ENCODE results near the gene MFSD2A. TPM values are rescaled to one million over a fixed set of nuclear protein-coding genes. Genes with fewer than 3 reads are reported as not detected.
A peak's percentile ranks its signal among the peaks of the same experiment; 100 is the strongest.
"Not testable (repeated sequence)": the region's sequence is repeated elsewhere in the genome, so short reads cannot be mapped to it uniquely, and the experiment has no call there.

Gene MFSD2A
- polyA plus RNA-seq, 6 donors from 2014 or later, result 0.43 to 0.79 (median 0.65) TPM; not detected in 1

DNA sequence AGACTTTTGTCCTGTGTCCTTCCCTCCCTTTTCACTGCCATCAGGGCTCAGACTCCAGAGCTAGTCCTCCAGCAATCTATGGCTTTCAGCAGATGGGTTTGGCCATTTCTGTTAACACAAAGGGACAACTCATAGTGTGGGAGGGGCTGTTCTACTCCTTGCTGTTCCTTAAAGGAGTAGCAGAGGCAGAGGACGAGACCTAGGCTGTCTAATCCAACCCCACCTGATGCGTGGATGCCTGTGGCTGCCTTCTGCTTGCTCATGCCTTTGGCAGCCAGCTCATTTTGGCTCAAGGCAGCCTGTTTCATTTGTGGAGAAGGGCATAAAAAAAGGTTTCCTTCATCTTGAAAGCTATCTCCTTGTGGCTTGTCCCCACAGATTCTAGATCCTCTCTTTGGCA is 27.0 kb downstream of the MFSD2A start:
- Mint-ChIP-seq H3K27me3 (no peaks in the 10 kb centered on the region), H3K4me1 (peaks cover 5 to 9% (median 6%) of the 10 kb centered on the region in 3 donors), H3K4me3 (no peak overlapping the region), H3K9me3 (no peaks in the 10 kb centered on the region), H3K27ac (no peak overlapping the region), H3K36me3 (no peaks in the 10 kb centered on the region)
- no peak for ATAC-seq (ENCODE audit: low read depth in 2 of 2)
- DNase-seq, result no peak

DNA sequence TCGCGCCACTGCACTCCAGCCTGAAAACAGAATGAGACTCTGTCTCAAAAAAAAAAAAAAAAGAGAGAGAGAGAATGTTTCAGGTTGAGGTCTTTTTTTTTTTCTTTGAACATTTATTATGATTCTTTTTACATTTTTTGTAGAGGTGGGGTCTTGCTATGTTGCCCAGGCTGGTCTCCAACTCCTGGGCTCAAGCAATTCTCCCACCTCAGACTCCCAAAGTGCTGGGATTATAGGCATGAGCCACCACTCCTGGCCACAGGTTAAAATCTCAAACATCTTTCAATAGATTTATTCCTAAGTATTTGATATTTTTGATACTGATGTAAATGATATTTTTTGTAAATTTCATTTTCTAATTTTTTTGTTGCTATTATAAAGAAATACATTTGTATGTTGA is 29.5 kb downstream of the MFSD2A start:
- not testable (repeated sequence) for H3K4me3 Mint-ChIP-seq; DNase-seq; H3K27me3 Mint-ChIP-seq; H3K27ac Mint-ChIP-seq; H3K36me3 Mint-ChIP-seq; ATAC-seq (ENCODE audit: low read depth in 2 of 2); H3K9me3 Mint-ChIP-seq; H3K4me1 Mint-ChIP-seq

DNA sequence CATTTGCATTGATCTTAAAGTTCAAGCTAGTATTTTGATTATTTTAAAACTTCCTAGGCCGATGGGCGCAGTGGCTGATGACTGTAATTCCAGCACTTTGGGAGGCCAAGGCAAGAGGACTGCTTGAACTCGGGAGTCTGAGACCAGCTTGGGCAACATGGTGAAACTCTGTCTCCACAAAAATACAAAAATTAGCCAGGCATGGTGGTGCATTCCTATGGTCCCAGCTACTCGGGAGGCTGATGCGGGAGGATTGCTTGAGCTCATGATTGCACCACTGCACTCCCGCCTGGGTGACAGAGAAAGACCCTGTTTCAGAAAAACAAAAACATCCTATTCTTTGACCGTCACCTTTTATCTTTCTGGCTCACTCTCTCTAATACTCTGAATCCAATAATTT is 30.0 kb downstream of the MFSD2A start:
- Mint-ChIP-seq H3K9me3 (no peaks in the 10 kb centered on the region), H3K36me3 (no peaks in the 10 kb centered on the region), H3K4me1 (peaks cover 2 to 11% (median 9%) of the 10 kb centered on the region in 3 donors), H3K4me3 (no peak overlapping the region), H3K27me3 (no peaks in the 10 kb centered on the region), H3K27ac (no peak overlapping the region)
- ATAC-seq (ENCODE audit: low read depth in 2 of 2) (no peak), DNase-seq (no peak)

DNA sequence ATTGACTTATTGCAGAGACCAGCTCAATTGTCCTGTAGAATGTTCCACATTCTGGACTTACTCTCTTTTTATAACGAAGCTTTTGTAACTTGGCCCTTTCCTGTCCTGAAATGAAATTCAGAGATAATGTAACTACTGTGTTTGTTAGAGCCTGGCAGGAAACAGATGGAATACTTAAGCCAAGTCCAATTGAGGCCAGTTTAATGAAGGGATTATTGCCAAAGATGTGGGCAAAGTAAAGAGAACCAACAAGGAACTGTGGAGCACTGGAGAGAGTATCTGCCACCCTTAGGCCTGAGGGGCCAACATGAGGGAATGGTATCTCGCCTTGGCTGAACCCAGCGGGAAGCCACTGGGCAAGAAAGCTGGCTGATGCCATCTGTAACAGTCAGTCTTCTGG is 32.9 kb downstream of the MFSD2A start:
- Mint-ChIP-seq H3K4me1 (peaks cover 2 to 6% (median 4%) of the 10 kb centered on the region in 3 donors), H3K4me3 (no peak overlapping the region), H3K36me3 (no peaks in the 10 kb centered on the region), H3K9me3 (no peaks in the 10 kb centered on the region), H3K27me3 (no peaks in the 10 kb centered on the region), H3K27ac (no peak overlapping the region)
- no peak for DNase-seq
- ATAC-seq (ENCODE audit: low read depth in 2 of 2), result no peak

DNA sequence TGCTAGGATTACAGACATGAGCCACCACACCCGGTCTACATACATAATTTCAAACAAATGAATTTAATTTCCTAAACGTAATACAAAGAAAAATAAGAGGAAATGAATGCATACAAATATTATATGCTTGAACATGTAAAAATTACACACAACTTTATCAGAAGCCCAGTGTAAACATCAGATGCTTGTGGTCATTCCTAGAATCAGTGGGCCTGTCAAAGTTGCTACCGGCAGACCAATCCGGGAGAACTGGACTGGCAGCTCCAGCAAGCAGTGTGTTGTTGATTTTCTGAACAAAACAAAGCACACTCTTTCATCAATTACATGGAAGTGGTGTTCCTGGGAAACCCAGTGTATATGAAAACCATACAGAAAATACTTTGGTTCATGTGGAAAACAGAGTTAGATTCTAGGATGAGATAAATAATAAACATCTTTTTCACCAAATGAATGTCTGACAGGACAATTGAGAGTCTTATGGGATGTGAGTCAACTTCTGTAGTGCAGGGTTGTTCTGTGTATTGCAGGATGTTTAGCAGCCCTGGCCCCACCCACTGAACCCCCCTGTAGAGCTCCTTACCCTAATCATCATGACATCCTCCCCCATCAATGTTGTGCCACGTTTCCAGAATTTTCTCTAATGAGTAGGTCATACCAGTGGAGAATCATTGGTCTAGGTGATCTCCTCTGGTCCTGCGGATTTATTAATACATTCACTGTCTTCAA is 33.8 kb downstream of the MFSD2A start:
- H3K36me3 Mint-ChIP-seq, result no peaks in the 10 kb centered on the region
- H3K27ac Mint-ChIP-seq, result peak overlapping the region in 1 of 6 donors; percentile 44
- no peaks in the 10 kb centered on the region for H3K27me3 Mint-ChIP-seq
- no peak for DNase-seq
- ATAC-seq (ENCODE audit: low read depth in 2 of 2), result no peak
- peaks cover 4 to 6% (median 5%) of the 10 kb centered on the region in 3 donors for H3K4me1 Mint-ChIP-seq
- H3K4me3 Mint-ChIP-seq, result no peak overlapping the region
- no peaks in the 10 kb centered on the region for H3K9me3 Mint-ChIP-seq

DNA sequence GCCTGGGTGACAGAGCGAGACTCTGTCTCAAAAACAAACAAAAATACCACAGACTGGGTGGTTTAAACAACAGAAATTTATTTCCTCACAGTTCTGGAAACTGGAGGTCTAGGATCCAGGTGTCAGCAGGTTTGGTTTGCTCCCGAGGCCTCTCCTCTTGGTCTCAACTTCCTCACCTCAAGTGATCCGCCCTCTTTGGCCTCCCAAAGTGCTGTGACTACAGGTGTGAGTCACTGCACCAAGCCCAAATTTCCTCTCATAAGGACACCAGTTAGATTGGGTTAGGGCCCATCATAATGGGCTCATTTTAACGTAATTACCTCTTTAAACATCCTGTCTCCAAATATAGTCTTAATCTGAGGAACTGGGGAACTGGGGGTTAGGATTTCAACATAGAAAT is 35.5 kb downstream of the MFSD2A start:
- Mint-ChIP-seq H3K36me3 (no peaks in the 10 kb centered on the region), H3K4me3 (no peak overlapping the region), H3K27ac (peak overlapping the region in 1 of 6 donors; percentile 56), H3K4me1 (peaks cover 10 to 15% (median 13%) of the 10 kb centered on the region in 3 donors), H3K27me3 (no peaks in the 10 kb centered on the region), H3K9me3 (no peaks in the 10 kb centered on the region)
- DNase-seq (no peak), ATAC-seq (ENCODE audit: low read depth in 2 of 2) (no peak)

DNA sequence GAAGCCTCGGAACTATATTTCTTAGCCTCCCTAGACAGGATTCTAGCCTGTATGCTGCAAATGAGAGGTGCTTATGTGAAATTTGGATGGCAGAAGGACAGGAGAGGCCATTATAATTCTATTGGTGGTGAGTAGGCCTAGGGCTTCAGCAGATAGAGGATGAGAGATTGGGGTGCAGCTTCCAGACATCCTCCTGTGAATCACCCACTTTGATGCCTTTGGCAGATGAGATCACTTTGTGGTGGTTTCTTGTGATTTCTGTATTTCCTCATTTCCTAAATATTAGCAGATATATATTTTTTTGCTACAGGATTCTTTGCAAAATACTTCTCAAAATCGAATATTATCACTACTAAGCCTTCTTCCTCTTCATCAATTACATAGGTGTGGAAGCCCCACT is 37.3 kb downstream of the MFSD2A start:
- H3K27ac Mint-ChIP-seq, result no peak overlapping the region
- no peak for ATAC-seq (ENCODE audit: low read depth in 2 of 2)
- peaks cover 24 to 29% (median 29%) of the 10 kb centered on the region in 3 donors for H3K4me1 Mint-ChIP-seq
- no peaks in the 10 kb centered on the region for H3K27me3 Mint-ChIP-seq
- DNase-seq, result no peak
- no peaks in the 10 kb centered on the region for H3K36me3 Mint-ChIP-seq
- no peaks in the 10 kb centered on the region for H3K9me3 Mint-ChIP-seq
- no peak overlapping the region for H3K4me3 Mint-ChIP-seq

DNA sequence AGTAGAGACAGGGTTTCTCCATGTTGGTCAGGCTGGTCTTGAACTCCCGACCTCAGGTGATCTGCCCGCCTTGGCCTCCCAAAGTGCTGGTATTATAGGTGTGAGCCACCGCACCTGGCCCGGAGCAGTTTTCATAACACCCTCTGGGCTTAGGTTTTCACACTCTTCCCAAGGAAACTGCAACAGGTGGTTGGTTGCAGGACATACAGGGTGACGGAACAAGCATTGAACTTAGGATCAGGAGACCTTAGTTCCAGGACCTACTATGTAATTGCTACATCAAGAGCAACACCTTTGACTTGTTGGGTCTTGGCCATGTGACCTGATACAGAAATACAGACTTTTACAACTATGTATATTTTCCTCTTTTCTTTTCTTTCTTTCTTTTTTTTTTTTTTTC is 37.9 kb downstream of the MFSD2A start:
- no peaks in the 10 kb centered on the region for H3K36me3 Mint-ChIP-seq
- H3K4me1 Mint-ChIP-seq, result peaks cover 24 to 29% (median 29%) of the 10 kb centered on the region in 3 donors
- H3K4me3 Mint-ChIP-seq, result no peak overlapping the region
- DNase-seq (no peak), ATAC-seq (ENCODE audit: low read depth in 2 of 2) (no peak)
- H3K9me3 Mint-ChIP-seq, result no peaks in the 10 kb centered on the region
- no peaks in the 10 kb centered on the region for H3K27me3 Mint-ChIP-seq
- no peak overlapping the region for H3K27ac Mint-ChIP-seq

DNA sequence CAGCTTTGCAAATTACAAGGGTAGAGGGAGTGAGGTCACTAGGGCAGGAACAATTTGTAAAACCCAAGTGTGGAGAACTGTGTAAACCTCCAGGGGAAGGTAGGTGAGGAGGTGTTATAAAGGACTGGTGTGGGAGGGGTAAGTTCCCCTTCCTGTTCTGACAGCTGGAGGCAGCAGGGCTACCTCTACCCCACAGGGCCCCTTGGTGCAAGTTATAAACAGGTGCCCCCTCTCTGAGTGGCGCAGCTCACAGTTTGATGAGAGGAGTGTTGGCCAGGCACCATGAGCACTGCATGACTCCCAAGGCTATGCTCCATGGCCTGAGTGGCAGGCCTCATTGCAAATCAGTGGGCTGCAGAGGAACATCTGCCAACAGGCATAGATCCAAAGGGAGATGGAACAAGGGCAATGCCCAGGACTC is 41.0 kb downstream of the MFSD2A start:
- peak; percentile 24 for DNase-seq
- ATAC-seq (ENCODE audit: low read depth in 2 of 2), result peak; percentile 99 to 100
- peak overlapping the region in 5 of 8 donors; percentile 20 to 80 (median 50) for H3K4me3 Mint-ChIP-seq

DNA sequence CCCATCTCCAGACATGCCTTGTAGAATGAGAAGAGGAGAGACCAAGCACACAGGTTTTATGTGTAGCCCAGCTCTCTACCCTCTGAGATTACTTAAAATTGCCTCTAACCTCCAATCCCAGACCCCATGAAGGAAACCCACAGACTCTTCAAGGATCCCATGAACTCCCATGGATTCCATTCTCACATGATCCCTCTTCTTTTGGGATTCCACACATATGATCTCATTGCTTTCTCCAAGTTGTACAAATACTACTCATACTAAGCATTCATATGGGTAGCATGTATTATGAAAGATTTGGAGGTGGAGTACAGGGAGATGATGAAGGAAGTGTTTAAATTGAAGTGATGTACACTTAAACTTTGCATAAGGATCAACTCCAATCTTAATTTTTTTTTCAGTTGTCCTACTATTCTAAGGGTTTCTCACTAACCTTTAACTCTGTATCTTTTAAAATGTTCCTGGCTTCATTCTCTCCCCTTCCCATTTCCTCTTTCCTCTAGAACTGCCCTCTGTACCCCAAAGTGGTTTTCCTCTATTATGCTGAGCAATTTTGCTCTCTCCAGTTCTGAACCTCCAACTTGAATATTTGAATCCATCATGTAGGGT is 41.6 kb downstream of the MFSD2A start:
- Mint-ChIP-seq H3K27me3 (no peaks in the 10 kb centered on the region), H3K27ac (peak overlapping the region in 4 of 6 donors; percentile 4 to 53 (median 17)), H3K9me3 (no peaks in the 10 kb centered on the region), H3K4me3 (peak overlapping the region in 4 of 8 donors; percentile 17 to 52 (median 50)), H3K4me1 (peaks cover 27 to 39% (median 33%) of the 10 kb centered on the region in 3 donors), H3K36me3 (no peaks in the 10 kb centered on the region)
- ATAC-seq (ENCODE audit: low read depth in 2 of 2) (no peak), DNase-seq (no peak)

More for the DNA sequence above, 41.0 kb downstream of the MFSD2A start:
- Mint-ChIP-seq H3K27ac (peak overlapping the region in 5 of 6 donors; percentile 12 to 89 (median 53)), H3K36me3 (no peaks in the 10 kb centered on the region), H3K27me3 (no peaks in the 10 kb centered on the region), H3K9me3 (no peaks in the 10 kb centered on the region), H3K4me1 (peaks cover 22 to 33% (median 28%) of the 10 kb centered on the region in 3 donors)

DNA sequence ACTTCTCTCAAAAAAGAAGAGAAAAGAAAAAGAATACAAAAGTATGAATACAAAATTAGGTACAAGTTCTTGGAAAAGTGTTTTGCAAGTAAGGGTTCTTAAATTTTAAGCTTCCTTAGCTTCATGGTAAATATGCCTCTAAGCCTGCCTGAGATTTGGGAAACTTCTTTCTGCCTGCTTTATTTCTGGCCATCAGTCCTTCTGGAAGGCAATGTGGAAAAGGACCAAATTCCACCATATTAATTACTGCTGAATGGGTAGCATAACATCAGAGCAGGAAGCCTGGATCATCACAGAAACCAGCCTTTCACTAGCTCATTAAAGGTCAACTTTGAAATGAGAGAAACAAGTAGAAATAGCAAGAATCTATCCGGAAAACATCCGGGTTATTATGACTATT is 46.5 kb downstream of the MFSD2A start:
- Mint-ChIP-seq H3K36me3 (no peaks in the 10 kb centered on the region), H3K27ac (no peak overlapping the region), H3K9me3 (peaks cover 0 to 4% (median 0%) of the 10 kb centered on the region in 7 donors), H3K4me3 (peak overlapping the region in 5 of 8 donors; percentile 11 to 64 (median 47)), H3K27me3 (no peaks in the 10 kb centered on the region), H3K4me1 (peaks cover 44 to 64% (median 53%) of the 10 kb centered on the region in 3 donors)
- DNase-seq (no peak), ATAC-seq (ENCODE audit: low read depth in 2 of 2) (no peak)

DNA sequence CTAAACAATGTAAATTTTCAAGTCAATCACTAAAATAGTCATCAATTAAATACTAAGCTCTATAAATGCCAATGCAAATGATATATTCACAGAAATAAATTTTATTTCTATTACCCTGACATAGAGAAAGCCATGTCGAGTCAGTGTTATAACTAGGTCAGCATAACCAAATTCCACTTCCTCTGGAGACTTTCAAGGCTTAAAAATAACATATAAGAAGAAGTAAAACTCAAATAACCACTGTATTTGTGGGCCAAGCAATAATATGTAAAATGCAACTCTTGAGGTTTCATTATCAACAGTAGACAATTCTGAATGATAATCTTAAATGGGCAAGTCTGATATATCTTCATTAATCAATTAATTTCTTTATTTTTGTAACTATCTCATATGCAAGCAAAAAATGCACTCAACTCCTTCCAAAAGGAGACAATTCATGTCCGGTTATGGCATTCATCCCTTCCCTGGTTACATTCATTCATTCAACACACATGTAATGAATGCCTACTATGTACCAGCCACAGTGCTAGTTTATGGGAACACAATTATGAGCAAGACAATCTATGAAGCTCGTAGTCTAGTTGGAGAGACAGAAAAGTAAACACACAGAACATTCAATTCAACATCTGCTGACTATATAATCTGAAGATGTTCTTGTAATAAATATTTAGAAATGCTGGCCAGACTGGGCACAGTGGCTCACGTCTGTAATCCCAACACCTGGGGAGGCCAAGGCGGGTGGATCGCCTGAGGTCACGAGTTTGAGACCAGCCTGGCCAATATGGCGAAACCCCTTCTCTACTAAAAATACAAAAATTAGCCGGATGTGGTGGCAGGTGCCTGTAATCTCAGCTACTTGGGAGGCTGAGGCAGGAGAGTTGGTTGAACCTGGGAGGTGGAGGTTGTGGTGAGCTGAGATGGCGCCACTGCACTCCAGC is 48.5 kb downstream of the MFSD2A start:
- peak; percentile 35 for DNase-seq
- peak; percentile 94 to 95 for ATAC-seq (ENCODE audit: low read depth in 2 of 2)
- Mint-ChIP-seq H3K4me3 (peak overlapping the region; percentile 17 to 82 (median 68)), H3K27ac (peak overlapping the region in 4 of 6 donors; percentile 15 to 78 (median 50)), H3K4me1 (peaks cover 39 to 64% (median 47%) of the 10 kb centered on the region in 3 donors), H3K27me3 (no peaks in the 10 kb centered on the region), H3K36me3 (no peaks in the 10 kb centered on the region), H3K9me3 (peaks cover 0 to 4% (median 0%) of the 10 kb centered on the region in 7 donors)

DNA sequence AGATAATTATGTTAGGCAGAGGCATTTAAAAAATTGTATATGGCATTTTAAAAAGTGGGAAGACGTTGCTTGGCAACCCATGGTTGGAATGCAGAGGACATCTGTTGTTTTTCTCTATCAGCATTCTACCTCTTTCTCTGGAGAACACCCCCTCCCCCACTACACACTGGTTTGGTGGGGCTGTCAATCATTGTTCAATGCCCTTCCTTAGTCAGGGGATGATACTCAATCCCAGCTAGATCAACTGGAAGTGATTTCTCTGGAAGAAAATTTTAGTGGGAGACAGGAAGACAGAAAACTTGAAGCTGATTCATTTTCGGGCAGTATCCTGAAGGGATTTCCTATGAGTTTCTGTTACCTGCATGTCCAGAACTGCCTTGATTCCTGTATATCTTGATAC is 49.9 kb downstream of the MFSD2A start:
- peak overlapping the region in 2 of 8 donors; percentile 74 to 79 for H3K4me3 Mint-ChIP-seq
- DNase-seq (no peak), ATAC-seq (ENCODE audit: low read depth in 2 of 2) (no peak)
- H3K27ac Mint-ChIP-seq, result no peak overlapping the region
- H3K27me3 Mint-ChIP-seq, result no peaks in the 10 kb centered on the region
- peaks cover 0 to 4% (median 0%) of the 10 kb centered on the region in 7 donors for H3K9me3 Mint-ChIP-seq
- peaks cover 43 to 67% (median 47%) of the 10 kb centered on the region in 3 donors for H3K4me1 Mint-ChIP-seq
- no peaks in the 10 kb centered on the region for H3K36me3 Mint-ChIP-seq
